Naive thymus-derived CD8-positive, alpha-beta T cell (primary cell): ENCODE data around the gene HAL. TPM values are rescaled to one million over a fixed set of nuclear protein-coding genes. Genes with fewer than 3 reads are reported as not detected.

ENCODE experiments used
- ATAC-seq, 2 donors: fragments of 150-1000 bp; cut with Tn5 transposase in 1 of 2; sonication (Bioruptor Pico), chemical (Tn5 transposase) in 1 of 2; 1 replicate in 1 of 2; 2 replicates in 1 of 2; pipeline ENCODE4 v1.10.0; 2021; ENCODE audit warnings: mild to moderate bottlenecking in 2 of 2, moderate library complexity in 2 of 2
- POLR2A ChIA-PET: fragments of 350-600 bp; sonication (Branson Sonifier 250); formaldehyde crosslinking; loops from one replicate; lab custom pipeline; 2021; ENCODE audit warnings: antibody characterized with exemption; lab: Charles Lee
- DNase-seq, 10 donors: peaks; one replicate each; pipeline versions ENCODE4 v3.0.0 to v3.0.0-alpha.2; 2020 to 2022
- H3K27ac Mint-ChIP-seq, 10 donors: one replicate each; pipeline ENCODE4 v1.8.0; 2020 to 2022; ENCODE audit warnings: mild to moderate bottlenecking in 10 of 10, mixed read lengths in 10 of 10, moderate library complexity in 4 of 10, inconsistent platforms in 1 of 10
- H3K27me3 Mint-ChIP-seq, 5 donors: one replicate each; pipeline ENCODE4 v1.8.0; 2021 to 2022; ENCODE audit warnings: mixed read lengths in 5 of 5
- H3K36me3 Mint-ChIP-seq, 3 donors: one replicate each; pipeline ENCODE4 v1.8.0; 2020 to 2022; ENCODE audit warnings: mixed read lengths in 3 of 3, mild to moderate bottlenecking in 2 of 3, inconsistent platforms in 1 of 3
- H3K4me1 Mint-ChIP-seq, 4 donors: one replicate each; pipeline ENCODE4 v1.8.0; 2021 to 2022; ENCODE audit warnings: mixed read lengths in 4 of 4
- H3K4me3 Mint-ChIP-seq, 10 donors: one replicate each; pipeline ENCODE4 v1.8.0; 2020 to 2022; ENCODE audit warnings: mild to moderate bottlenecking in 10 of 10, mixed read lengths in 10 of 10, moderate library complexity in 6 of 10, inconsistent platforms in 1 of 10
- H3K9me3 Mint-ChIP-seq, 9 donors: one replicate each; pipeline ENCODE4 v1.8.0; 2020 to 2022; ENCODE audit warnings: mixed read lengths in 9 of 9, mild to moderate bottlenecking in 3 of 9, inconsistent platforms in 1 of 9, moderate library complexity in 1 of 9
- polyA plus RNA-seq, 3 donors: library from polyadenylated mRNA; unstranded; fragments of 300-500 nt; fragmentation: Illumina TruSeq; gene quantifications; one replicate each; pipeline ENCODE4 v1.2.3, GENCODE V29; 2021
- total RNA-seq, 8 experiments: library from RNA in 2 of 8; stranded (reverse) in 2 of 8; gene quantifications; one replicate each; pipeline ENCODE4 v1.2.3 and lab custom pipeline; 2021 to 2026

HAL gene
- total and polyA plus RNA-seq, 5 experiments from 2014 or later: 1.3 to 3.0 TPM; not detected in 3

- ATAC-seq (peak; percentile 99), DNase-seq (peak in 9 of 10 donors; percentile 11 to 67 (median 49))
- peaks cover 2 to 7% (median 5%) of the 10 kb centered on the region in 4 donors for H3K4me1 Mint-ChIP-seq
- POLR2A ChIA-PET: interaction anchor here (0.6 to 1.5 kb wide), 4 partner anchors 25 to 82 kb away, joined by 3 to 5 read pairs (median 3); partner anchors contain the start of gene LTA4H
- peak overlapping the region in 5 of 10 donors; percentile 8 to 53 (median 33) for H3K27ac Mint-ChIP-seq
- H3K4me3 Mint-ChIP-seq: no peak overlapping the region
- H3K27me3 Mint-ChIP-seq: no peaks in the 10 kb centered on the region
- H3K9me3 Mint-ChIP-seq: no peaks in the 10 kb centered on the region
- H3K36me3 Mint-ChIP-seq: peaks cover 0 to 32% (median 4%) of the 10 kb centered on the region in 3 donors
Measured at GRCh38 chr12:95998611-95999286, 2.6 kb upstream of the HAL start.

- DNase-seq (no peak), ATAC-seq (no peak)
- no peak overlapping the region for H3K27ac Mint-ChIP-seq
- no peaks in the 10 kb centered on the region for H3K9me3 Mint-ChIP-seq
- POLR2A ChIA-PET: interaction anchor here (1.0 to 1.5 kb wide), 2 partner anchors 38 to 80 kb away, joined by 3 to 5 read pairs; partner anchors contain the start of gene LTA4H
- H3K36me3 Mint-ChIP-seq: peaks cover 0 to 30% (median 4%) of the 10 kb centered on the region in 3 donors
- H3K27me3 Mint-ChIP-seq: no peaks in the 10 kb centered on the region
- H3K4me1 Mint-ChIP-seq: peaks cover 2 to 7% (median 5%) of the 10 kb centered on the region in 4 donors
- H3K4me3 Mint-ChIP-seq: no peak overlapping the region
Measured at GRCh38 chr12:95997911-95998510, 1.9 kb upstream of the HAL start.

GRCh38 chr12:95997276-95997675 lies 1.1 kb upstream of the HAL start:
- H3K9me3 Mint-ChIP-seq: no peaks in the 10 kb centered on the region
- peak overlapping the region in 1 of 10 donors; percentile 49 for H3K27ac Mint-ChIP-seq
- H3K4me1 Mint-ChIP-seq: peaks cover 2 to 7% (median 5%) of the 10 kb centered on the region in 4 donors
- POLR2A ChIA-PET: no interaction called here
- no peak for DNase-seq
- no peaks in the 10 kb centered on the region for H3K27me3 Mint-ChIP-seq
- no peak for ATAC-seq
- no peak overlapping the region for H3K4me3 Mint-ChIP-seq
- H3K36me3 Mint-ChIP-seq: peaks cover 0 to 25% (median 4%) of the 10 kb centered on the region in 3 donors

- Mint-ChIP-seq H3K36me3 (peaks cover 0 to 17% (median 4%) of the 10 kb centered on the region in 3 donors), H3K4me1 (peaks cover 2 to 7% (median 5%) of the 10 kb centered on the region in 4 donors), H3K9me3 (no peaks in the 10 kb centered on the region), H3K27me3 (no peaks in the 10 kb centered on the region), H3K27ac (no peak overlapping the region), H3K4me3 (no peak overlapping the region)
- no peak for ATAC-seq
- POLR2A ChIA-PET: no interaction called here
- DNase-seq: no peak
Measured at GRCh38 chr12:95995238-95996031, 709 bp downstream of the HAL start.

- Mint-ChIP-seq H3K9me3 (no peaks in the 10 kb centered on the region), H3K4me3 (no peak overlapping the region), H3K27ac (no peak overlapping the region), H3K36me3 (peaks cover 0 to 11% (median 4%) of the 10 kb centered on the region in 3 donors), H3K4me1 (peaks cover 2 to 7% (median 5%) of the 10 kb centered on the region in 4 donors), H3K27me3 (no peaks in the 10 kb centered on the region)
- DNase-seq: no peak
- POLR2A ChIA-PET: no interaction called here
- ATAC-seq: no peak
Measured at GRCh38 chr12:95994476-95994875, 1.7 kb downstream of the HAL start.

- no peaks in the 10 kb centered on the region for H3K27me3 Mint-ChIP-seq
- H3K36me3 Mint-ChIP-seq: peaks cover 0 to 11% (median 4%) of the 10 kb centered on the region in 3 donors
- no peaks in the 10 kb centered on the region for H3K9me3 Mint-ChIP-seq
- no peak overlapping the region for H3K4me3 Mint-ChIP-seq
- peaks cover 2 to 6% (median 4%) of the 10 kb centered on the region in 4 donors for H3K4me1 Mint-ChIP-seq
- no peak overlapping the region for H3K27ac Mint-ChIP-seq
- DNase-seq (no peak), ATAC-seq (no peak)
- POLR2A ChIA-PET: no interaction called here
Measured at GRCh38 chr12:95993907-95994306, 2.2 kb downstream of the HAL start.

- Mint-ChIP-seq H3K4me3 (no peak overlapping the region), H3K4me1 (no peaks in the 10 kb centered on the region), H3K27ac (no peak overlapping the region), H3K9me3 (no peaks in the 10 kb centered on the region), H3K36me3 (peaks cover 0 to 6% (median 6%) of the 10 kb centered on the region in 3 donors), H3K27me3 (no peaks in the 10 kb centered on the region)
- DNase-seq (no peak), ATAC-seq (no peak)
- POLR2A ChIA-PET: no interaction called here
Measured at GRCh38 chr12:95990136-95990535, 6.0 kb downstream of the HAL start.

- Mint-ChIP-seq H3K27ac (no peak overlapping the region), H3K9me3 (no peaks in the 10 kb centered on the region), H3K36me3 (peaks cover 0 to 6% (median 6%) of the 10 kb centered on the region in 3 donors), H3K4me3 (no peak overlapping the region), H3K4me1 (no peaks in the 10 kb centered on the region), H3K27me3 (no peaks in the 10 kb centered on the region)
- POLR2A ChIA-PET: no interaction called here
- ATAC-seq: no peak
- DNase-seq: no peak
Measured at GRCh38 chr12:95989504-95990123, 6.5 kb downstream of the HAL start.

GRCh38 chr12:95988506-95989275 lies 7.5 kb downstream of the HAL start:
- H3K27ac Mint-ChIP-seq: no peak overlapping the region
- no peak overlapping the region for H3K4me3 Mint-ChIP-seq
- no peaks in the 10 kb centered on the region for H3K27me3 Mint-ChIP-seq
- ATAC-seq (no peak), DNase-seq (no peak)
- H3K4me1 Mint-ChIP-seq: no peaks in the 10 kb centered on the region
- peaks cover 0 to 6% (median 6%) of the 10 kb centered on the region in 3 donors for H3K36me3 Mint-ChIP-seq
- POLR2A ChIA-PET: no interaction called here
- no peaks in the 10 kb centered on the region for H3K9me3 Mint-ChIP-seq

- Mint-ChIP-seq H3K4me1 (no peaks in the 10 kb centered on the region), H3K4me3 (no peak overlapping the region), H3K27ac (no peak overlapping the region), H3K9me3 (no peaks in the 10 kb centered on the region), H3K27me3 (no peaks in the 10 kb centered on the region), H3K36me3 (peaks cover 0 to 6% (median 0%) of the 10 kb centered on the region in 3 donors)
- POLR2A ChIA-PET: no interaction called here
- ATAC-seq (no peak), DNase-seq (no peak)
Measured at GRCh38 chr12:95986635-95987570, 9.2 kb downstream of the HAL start.

- POLR2A ChIA-PET: no interaction called here
- no peak overlapping the region for H3K4me3 Mint-ChIP-seq
- no peak for ATAC-seq
- no peak overlapping the region for H3K27ac Mint-ChIP-seq
- no peaks in the 10 kb centered on the region for H3K9me3 Mint-ChIP-seq
- no peaks in the 10 kb centered on the region for H3K27me3 Mint-ChIP-seq
- peaks cover 0 to 6% (median 0%) of the 10 kb centered on the region in 3 donors for H3K36me3 Mint-ChIP-seq
- DNase-seq: no peak
- H3K4me1 Mint-ChIP-seq: no peaks in the 10 kb centered on the region
Measured at GRCh38 chr12:95984682-95985081, 11.5 kb downstream of the HAL start.
